ENCODE results near the gene ABHD3.
"Not testable (repeated sequence)": the region's sequence is repeated elsewhere in the genome, so short reads cannot be mapped to it uniquely, and the experiment has no call there.

ABHD3 gene

DNA sequence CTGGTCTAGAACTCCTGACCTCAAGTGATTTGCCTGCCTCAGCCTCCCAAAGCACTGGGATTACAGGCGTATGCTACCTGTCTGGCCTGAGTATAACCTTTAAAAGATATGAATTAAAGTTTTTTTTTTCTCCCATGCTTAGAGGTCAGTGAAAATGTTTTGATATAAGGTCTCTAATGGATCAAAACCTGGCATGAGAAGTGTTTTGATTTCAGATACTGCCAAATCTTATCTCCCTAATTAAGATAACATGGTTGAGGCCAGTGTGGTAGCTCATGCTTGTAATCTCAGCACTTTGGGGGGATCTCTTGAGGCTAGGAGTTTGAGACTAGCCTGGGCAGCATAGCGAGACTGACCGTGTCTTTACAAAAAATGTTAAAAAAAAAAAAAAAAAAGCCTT lies 51.2 kb downstream of the ABHD3 start:
- DNase-seq = no peak

DNA sequence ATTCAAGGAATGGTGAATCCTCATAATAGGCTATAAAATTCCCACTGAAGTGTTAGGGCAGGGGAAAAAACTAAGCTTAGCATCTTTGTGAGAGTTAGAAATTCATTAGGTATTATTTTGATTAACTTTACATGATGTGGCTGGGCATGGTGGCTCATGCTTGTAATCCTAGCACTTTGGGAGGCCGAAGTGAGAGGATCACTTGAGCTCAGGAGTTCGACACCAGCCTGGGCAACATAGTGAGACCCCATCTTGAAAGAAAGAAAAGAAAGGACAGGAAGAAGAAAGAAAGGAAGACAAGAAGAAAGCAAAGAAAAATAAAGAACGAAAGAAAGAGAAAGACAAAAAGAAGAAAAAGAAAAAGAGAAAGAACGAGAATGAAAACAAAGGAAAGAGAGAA lies 52.5 kb downstream of the ABHD3 start:
- no peak for DNase-seq

DNA sequence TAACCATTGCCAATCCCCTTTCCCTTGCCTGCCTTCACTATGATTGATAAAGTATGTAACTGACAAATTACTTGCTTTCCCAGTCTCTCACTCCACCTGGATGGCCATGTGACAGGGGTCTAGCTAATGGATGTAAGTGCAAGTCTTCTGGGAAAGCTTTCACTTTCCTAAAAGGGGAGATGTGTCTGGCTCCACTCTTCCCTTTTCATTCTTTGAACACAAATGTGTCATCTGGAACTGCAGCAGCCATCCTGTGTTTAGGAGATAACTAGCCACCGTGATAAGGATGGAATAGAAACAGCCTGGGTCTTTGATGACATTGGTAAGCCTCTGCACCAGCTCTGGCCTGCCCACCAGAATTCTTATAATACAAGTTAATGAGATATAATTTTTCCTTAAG lies 54.3 kb downstream of the ABHD3 start:
- DNase-seq = no peak

DNA sequence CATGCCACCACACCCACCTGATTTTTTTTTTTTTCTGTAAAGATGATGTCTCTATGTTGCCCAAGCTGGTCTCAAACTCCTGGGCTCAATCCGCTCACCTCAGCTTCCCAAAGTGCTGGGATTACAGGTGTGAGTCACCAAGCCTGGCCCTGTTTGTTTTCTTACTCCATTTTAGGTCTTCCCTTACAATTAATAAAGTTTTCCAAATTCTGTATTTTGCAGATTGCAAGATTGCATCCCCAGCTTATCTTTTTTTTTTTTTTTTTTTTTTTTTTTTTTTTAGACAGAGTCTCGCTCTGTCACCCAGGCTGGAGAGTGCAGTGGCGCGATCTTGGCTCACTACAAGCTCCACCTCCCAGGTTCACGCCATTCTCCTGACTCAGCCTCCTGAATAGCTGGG lies 64.2 kb downstream of the ABHD3 start:
- not testable (repeated sequence) for DNase-seq

DNA sequence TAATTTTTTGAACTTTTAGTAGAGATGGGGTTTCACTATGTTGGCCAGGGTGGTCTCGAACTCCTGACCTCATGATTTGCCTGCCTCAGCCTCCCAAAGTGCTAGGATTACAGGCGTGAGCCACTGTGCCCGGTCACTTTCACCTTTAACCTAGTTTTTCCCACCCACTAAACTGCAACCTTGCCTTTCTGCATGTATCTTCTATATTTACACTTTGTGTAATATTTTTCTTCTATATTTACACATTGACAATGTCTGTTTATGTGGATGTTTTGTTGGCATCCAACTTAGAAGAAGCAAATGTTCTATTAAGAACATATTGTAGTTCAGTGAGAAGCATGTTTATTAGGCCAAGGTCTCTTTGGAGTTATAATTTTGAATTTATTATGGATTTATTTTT lies 65.8 kb downstream of the ABHD3 start:
- no peak for DNase-seq

DNA sequence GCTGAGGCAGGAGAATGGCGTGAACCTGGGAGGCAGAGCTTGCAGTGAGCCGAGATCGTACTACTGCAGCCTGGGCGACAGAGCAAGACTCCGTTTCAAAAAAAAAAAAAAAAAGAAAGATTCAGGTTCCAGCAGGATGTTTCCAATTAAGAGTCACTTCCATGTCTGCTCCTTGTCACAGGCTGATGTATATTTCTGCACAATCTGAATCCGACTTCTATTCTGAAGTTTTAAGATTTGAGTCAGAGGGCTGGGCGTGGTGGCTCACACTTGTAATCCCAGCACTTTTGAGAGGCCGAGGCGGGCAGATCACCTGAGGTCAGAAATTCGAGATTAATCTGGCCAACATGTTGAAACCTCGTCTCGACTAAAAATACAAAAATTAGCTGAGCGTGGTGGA lies 67.8 kb downstream of the ABHD3 start:
- no peak for DNase-seq

DNA sequence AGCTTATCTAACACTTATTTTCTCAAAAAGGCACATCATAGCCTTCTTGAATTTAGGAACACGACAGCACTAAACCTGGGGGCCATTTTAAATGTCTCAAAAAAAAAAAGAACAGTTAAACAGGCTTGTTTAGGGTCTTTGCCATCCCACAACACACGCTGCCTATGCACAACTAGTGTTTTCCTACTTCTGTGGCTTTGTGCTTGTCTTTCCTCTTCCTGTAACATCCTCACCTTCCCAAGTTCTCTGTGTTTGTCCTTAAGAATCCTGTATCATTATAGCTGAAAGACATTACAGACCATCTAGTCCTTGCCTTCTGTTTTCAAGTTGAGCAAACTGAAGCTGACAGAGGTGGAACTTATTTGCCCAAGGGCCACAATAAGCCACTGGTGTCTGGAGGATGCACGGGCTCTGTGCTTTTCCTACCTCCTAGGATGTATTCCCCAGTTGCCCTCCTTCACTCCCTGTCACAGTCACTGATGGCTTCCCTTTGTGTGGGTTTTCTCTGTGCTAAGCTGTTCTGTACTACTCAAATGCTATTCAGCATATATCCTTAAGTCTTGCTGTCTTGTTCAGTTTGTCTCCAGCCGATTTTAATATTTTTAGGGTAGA lies 69.9 kb downstream of the ABHD3 start:
- DNase-seq = no peak

DNA sequence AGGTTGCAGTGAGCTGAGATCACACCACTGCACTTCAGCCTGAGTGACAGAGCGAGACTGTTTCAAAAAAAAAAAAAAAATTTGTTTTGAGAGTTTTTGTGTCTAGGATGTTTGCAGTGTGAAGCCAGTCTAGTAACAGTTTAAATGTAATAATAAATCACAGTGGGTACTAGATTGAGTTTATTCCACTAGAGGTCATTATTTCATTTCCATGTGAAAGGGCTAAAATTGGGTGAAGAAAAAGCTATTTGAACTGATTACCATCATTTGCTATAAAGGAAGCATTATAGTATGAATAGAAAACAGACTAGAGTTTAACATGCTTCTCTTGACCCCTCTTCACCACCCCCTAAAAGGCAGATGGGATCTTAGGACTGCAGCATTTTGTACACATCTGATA lies 72.2 kb downstream of the ABHD3 start:
- no peak for DNase-seq

DNA sequence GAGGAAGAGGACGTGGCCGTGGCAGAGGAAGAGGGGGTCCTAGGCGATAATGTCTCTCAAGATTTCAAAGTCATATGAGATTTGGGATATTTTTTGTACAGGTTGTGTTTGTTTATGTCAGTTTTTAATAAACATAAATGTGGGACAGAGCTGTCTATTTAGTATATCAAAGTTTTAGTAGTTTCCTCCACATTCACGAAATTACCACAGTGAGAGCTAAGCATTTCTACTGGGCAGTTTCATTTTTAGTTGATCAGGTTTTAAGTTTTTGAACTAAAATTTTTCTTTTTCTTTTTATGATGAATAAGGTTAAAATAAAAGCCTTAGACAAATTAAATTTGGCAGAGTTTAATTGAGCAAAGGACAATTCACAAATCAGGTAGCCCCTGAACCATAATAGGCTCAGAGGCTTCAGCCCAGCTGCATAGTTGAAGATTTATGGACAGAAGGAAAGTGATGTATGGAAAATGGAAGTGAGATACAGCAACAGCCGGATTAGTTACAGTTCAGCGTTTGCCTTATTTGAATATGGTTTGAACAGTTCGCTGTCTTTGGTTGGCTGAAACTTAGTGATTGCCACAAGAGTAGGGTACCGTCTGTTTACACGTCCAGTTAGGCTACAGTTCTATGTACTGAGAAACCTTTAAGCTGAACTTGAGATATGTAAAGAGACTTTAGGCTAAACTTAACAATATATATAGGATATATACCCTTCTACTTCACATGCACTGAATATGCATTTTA lies 75.3 kb downstream of the ABHD3 start:
- DNase-seq = no peak

DNA sequence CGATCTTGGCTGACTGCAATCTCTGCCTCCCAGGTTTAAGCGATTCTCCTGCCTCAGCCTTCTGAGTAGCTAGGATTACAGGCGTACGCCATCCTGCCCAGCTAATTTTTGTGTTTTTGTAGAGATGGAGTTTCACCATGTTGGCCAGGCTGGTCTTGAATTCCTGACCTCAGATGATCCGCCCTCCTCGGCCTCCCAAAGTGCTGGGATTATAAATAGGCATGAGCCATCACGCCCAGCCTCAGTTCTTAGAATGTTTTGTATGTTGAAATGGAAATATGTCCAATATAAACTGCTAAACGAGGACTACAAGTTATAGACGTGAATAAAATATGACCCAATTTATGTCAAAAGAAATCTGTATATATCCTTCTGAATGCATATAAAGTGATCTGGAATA lies 82.9 kb downstream of the ABHD3 start:
- not testable (repeated sequence) for DNase-seq

DNA sequence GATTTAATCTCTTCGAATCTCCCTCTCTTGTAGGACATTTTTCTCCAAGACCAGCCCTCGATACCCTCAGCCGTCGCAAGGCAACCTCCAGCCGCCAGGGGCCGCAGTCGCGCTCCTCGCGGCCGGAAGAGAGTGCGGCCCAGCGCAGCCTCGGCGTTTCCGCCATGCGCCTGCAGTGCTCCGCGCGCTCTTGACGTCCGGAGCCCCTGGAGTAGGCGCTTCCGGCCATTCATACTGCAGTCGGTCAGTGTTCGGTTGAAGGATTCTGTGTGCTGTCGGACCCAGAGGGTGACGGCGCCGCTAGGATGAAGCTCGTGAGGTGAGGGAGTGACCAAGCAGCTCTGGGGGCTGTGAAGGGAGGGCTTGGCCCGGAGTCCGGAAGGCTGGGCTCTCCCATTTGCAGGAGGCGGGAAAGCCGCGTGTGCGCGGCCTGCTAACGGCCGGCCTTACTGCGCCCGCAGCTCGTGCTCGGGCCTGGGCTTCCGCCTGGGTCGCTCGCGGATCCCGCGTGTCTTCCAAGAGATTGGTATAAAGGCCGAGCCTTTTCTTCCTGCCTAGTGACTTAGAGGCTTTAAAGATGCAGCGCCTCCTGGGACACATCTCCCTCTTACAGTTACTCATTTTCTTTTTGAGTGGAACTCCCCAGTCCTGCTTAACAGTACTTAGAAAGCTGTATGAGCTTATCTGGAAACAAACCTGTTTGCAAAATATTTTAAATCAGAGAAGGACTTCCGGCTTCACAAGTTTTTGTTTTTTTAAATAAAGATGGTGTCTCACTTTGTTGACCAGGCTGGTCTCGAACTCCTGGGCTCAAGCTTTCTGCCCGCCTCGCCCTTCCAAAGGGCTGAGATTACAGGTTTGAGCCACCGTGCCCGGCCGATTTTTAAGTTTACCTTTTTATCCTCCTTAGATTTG lies 92.2 kb downstream of the ABHD3 start, which contains the start of gene SNRPD1:
Gene SNRPD1 (plus strand): TSS at position 190 of the 915 bp plus-strand sequence. CDS start 116 bp downstream, at position 306.
- peak; percentile 29 to 89 (median 77) for DNase-seq

DNA sequence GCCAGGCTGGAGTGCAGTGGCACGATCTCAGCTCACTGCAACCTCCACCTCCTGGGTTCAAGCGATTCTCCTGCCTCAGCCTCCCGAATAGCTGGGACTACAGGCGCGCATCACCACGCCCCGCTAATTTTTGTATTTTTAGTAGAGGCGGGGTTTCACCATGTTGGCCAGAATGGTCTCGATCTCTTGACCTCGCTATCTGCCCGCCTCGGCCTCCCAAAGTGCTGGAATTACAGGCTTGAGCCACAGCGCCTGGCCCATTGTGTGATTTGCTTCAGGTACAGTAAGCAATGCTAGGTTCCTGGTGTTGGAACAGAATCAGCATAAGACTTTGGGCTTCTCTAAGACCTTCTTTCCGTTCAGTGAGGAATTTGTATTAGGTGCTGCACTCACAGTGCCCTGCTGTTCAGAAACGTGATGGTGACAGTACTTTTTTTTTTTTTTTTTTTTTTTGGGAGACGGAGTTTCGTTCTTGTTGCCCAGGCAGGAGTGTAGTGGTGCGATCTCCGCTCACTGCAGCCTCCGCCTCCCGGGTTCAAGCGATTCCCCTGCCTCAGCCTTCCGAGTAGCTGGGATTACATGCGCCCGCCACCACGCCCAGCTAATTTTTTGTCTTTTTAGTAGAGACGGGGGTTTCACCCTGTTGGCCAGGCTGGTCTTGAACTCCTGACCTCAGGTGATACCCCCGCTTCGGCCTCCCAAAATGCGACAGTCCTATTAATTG lies 93.0 kb downstream of the ABHD3 start:
- not testable (repeated sequence) for DNase-seq

DNA sequence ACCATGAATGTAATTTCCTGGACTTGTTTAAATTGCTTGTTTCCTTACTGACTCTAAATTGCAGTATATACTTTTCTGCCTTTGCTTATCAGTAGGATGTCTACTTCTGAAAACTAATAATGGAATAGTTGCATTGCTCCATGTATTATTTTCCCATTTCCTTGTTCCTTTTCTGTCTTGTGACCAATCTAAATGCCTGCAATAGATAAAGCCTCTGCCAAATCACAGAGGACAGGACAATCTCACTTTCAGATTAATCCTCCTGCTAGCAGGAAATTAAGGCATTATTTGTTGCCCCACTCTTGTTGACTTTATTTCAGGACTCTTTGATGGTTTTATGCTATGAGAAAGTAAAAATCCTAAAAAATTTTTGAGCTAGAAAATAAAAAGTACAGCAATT lies 99.4 kb downstream of the ABHD3 start:
- DNase-seq = no peak

DNA sequence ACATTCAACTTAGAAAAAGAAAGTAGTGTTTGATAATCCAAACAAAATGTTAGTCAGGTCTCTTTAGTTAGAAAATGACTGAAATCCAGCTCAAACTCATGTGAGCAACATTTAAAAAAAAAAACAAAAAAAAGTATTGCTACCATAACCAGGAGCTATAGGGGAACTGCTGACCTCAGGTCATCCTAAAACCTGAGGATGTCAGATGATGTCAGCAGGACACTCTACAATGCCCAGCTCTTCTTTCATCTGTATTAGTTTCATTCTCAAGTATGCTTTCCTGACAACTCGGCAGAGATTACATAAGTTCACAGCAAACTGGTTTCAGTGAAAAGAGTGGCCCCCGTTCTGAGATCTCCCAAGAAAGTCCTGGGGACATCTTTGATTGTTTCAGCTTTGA lies 99.9 kb downstream of the ABHD3 start:
- no peak for DNase-seq

DNA sequence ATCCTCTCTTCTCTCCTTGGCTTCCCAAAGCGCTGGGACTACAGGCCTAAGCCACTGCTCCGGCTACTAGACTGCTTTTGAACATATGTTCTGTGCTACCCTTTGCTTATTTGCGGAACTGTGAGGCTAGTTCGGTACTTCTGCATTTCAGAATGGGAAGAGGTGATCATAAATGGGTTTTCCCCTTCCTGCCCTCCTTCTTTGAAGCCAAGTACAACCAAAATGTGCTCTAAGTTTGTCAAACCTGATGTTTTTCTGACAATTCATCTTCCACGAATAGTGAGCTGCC lies 102.3 kb downstream of the ABHD3 start:
- peak in 1 of 51 donors; percentile 1 for DNase-seq
